ENCODE measurements around the gene CNOT6L.

DNA sequence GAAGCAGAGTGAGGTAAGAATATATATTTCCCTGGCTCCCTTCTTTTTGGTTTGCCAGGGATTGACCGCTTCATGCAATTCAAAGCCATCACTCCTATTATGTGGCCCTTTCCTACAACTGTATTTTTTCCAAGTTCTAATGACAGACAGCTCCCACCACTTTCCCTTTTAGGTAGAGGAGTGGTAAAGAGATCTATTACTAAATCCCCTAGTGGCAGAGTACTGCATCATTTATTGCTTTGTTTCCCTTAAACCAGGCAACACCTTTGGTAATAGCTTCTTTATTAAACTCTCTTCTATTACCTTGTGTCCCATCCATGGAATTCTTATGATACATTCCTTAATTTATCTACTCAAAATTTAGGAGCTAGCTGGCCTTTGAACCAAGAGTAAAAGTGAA lies 90.7 kb downstream of the CNOT6L start:
- TF ChIP-seq, protein P1, sequence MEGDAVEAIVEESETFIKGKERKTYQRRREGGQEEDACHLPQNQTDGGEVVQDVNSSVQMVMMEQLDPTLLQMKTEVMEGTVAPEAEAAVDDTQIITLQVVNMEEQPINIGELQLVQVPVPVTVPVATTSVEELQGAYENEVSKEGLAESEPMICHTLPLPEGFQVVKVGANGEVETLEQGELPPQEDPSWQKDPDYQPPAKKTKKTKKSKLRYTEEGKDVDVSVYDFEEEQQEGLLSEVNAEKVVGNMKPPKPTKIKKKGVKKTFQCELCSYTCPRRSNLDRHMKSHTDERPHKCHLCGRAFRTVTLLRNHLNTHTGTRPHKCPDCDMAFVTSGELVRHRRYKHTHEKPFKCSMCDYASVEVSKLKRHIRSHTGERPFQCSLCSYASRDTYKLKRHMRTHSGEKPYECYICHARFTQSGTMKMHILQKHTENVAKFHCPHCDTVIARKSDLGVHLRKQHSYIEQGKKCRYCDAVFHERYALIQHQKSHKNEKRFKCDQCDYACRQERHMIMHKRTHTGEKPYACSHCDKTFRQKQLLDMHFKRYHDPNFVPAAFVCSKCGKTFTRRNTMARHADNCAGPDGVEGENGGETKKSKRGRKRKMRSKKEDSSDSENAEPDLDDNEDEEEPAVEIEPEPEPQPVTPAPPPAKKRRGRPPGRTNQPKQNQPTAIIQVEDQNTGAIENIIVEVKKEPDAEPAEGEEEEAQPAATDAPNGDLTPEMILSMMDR (IDR thresholded peaks at IDR 0.05 in 8 of 11, conservative IDR thresholded peaks at IDR 0.05 in 3 of 11): no peak
- TF ChIP-seq POLR2A (IDR thresholded peaks at IDR 0.05) (no peak), POLR2AphosphoS5 (IDR thresholded peaks at IDR 0.05) (no peak)

Measured in spleen (tissue), 7 donors.